ENCODE data around the gene SMTNL2.
A peak's percentile ranks its signal among the peaks of the same experiment; 100 is the strongest.

SMTNL2 gene

DNA sequence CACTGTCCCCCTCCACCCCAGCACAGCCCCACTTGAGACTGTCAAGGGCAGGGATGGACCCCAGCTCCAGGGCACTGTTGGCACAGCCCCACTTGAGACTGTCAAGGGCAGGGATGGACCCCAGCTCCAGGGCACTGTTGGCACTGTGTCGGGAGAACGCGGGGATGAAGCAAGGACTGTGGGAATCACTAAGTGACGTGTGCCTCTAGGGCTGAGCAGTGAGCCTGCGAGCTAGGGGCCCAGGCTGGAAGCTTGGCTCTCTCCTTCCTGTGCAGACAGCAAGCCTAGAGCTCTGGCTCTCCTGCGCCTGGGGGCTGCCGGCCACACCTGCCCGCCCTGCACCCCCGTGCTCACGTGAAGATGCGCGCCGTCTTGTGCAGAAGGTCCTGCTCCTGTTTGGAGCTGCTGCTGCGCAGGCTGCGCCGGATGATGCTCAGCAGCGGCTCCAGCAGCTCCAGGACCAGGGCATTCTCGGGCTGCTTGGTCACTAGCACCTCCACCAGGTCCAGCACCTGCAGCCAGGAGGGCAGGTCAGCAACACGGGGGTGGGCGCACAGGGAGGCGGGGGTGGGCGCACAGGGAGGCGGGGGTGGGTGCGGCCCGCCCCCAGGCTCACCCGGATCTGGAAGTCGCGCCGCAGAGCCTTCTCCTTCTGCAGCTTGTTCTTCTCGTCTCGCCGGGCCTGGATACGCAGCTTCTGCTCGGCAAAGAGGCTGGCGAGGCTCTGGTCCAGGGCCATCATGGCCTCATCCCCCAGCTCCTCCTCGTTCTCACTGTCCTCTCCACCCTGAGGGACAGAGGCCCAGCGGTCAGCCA is 40.0 kb upstream of the SMTNL2 start:
- Mint-ChIP-seq H3K36me3 (ENCODE audit: low read depth) (peaks cover 8% of the 10 kb centered on the region), H3K9me3 (no peaks in the 10 kb centered on the region), H3K27ac (peak overlapping the region; percentile 61), H3K4me3 (no peak overlapping the region), H3K4me1 (peaks cover 23% of the 10 kb centered on the region), H3K27me3 (ENCODE audit: low read depth, poor library complexity) (no peaks in the 10 kb centered on the region)
- TF ChIP-seq, protein P1, sequence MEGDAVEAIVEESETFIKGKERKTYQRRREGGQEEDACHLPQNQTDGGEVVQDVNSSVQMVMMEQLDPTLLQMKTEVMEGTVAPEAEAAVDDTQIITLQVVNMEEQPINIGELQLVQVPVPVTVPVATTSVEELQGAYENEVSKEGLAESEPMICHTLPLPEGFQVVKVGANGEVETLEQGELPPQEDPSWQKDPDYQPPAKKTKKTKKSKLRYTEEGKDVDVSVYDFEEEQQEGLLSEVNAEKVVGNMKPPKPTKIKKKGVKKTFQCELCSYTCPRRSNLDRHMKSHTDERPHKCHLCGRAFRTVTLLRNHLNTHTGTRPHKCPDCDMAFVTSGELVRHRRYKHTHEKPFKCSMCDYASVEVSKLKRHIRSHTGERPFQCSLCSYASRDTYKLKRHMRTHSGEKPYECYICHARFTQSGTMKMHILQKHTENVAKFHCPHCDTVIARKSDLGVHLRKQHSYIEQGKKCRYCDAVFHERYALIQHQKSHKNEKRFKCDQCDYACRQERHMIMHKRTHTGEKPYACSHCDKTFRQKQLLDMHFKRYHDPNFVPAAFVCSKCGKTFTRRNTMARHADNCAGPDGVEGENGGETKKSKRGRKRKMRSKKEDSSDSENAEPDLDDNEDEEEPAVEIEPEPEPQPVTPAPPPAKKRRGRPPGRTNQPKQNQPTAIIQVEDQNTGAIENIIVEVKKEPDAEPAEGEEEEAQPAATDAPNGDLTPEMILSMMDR (IDR thresholded peaks at IDR 0.05), result no peak
- DNase-seq, result no peak

DNA sequence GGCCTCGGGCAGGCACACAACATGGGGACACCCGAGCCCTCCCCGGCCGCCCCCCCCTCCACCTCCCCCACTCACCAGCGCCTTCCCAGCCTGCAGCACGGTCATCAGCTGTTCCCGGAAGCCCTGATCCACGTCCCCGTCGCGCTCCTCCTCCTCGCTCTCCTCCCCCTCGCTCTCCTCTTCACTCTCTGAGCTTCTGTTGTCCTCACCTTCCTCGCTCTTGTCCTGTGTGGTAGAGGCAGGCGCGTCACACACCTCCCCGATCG is 39.4 kb upstream of the SMTNL2 start:
- H3K4me1 Mint-ChIP-seq, result peaks cover 23% of the 10 kb centered on the region

DNA sequence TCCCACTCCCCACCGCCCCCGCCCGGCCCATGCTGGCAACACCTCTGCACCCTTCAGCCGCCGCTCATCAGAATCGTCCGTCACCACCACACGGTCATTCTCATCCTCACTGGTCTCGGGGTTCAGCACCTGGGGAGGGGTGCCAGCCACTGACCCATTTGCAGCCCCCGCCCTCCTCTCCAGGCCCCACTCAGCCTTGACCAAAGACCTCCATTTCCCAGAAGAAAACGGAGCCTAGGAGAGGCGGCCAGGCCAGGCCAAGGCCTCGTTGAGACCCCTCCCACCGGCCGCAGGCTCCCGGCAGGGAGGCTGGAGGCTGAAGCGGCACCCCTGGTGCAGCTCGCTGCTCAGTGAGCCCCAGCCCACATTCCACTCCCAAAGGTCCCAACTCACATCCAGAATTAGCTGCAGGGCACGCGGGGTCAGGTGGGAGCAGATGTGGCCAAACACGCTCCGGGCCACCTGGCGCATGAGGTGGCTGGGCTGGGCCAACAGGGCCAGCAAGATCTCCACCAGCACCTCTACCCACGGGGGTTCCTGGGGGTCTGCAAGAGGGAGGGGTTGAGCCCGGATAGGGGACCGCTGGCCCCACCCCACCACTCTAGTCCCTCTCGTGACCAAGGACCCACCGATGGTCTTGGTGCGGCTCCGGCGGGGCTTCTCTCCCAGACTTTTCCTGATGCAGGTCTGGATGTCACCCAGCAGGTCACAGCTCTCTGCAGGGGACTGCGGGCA is 38.9 kb upstream of the SMTNL2 start:
- Mint-ChIP-seq H3K27me3 (ENCODE audit: low read depth, poor library complexity) (no peaks in the 10 kb centered on the region), H3K9me3 (no peaks in the 10 kb centered on the region), H3K27ac (peak overlapping the region; percentile 48), H3K4me1 (peaks cover 18% of the 10 kb centered on the region), H3K36me3 (ENCODE audit: low read depth) (peaks cover 4% of the 10 kb centered on the region), H3K4me3 (no peak overlapping the region)
- no peak for DNase-seq
- TF ChIP-seq, protein P1 (IDR thresholded peaks at IDR 0.05), result no peak

More for the DNA sequence above, 39.4 kb upstream of the SMTNL2 start:
- no peaks in the 10 kb centered on the region for H3K27me3 Mint-ChIP-seq (ENCODE audit: low read depth, poor library complexity)
- H3K9me3 Mint-ChIP-seq, result no peaks in the 10 kb centered on the region
- peaks cover 5% of the 10 kb centered on the region for H3K36me3 Mint-ChIP-seq (ENCODE audit: low read depth)
- DNase-seq, result no peak
- peak overlapping the region; percentile 61 for H3K27ac Mint-ChIP-seq
- no peak overlapping the region for H3K4me3 Mint-ChIP-seq
- TF ChIP-seq, protein P1 (IDR thresholded peaks at IDR 0.05), result no peak

GRCh38 chr17:4547118-4547906 is 37.0 kb upstream of the SMTNL2 start:
- Mint-ChIP-seq H3K4me3 (no peak overlapping the region), H3K36me3 (ENCODE audit: low read depth) (peaks cover 10% of the 10 kb centered on the region), H3K4me1 (peaks cover 7% of the 10 kb centered on the region), H3K27ac (no peak overlapping the region), H3K27me3 (ENCODE audit: low read depth, poor library complexity) (no peaks in the 10 kb centered on the region), H3K9me3 (no peaks in the 10 kb centered on the region)
- TF ChIP-seq, protein P1 (IDR thresholded peaks at IDR 0.05), result no peak
- no peak for DNase-seq

- TF ChIP-seq, protein P1 (IDR thresholded peaks at IDR 0.05), result no peak
- DNase-seq, result no peak
- no peaks in the 10 kb centered on the region for H3K27me3 Mint-ChIP-seq (ENCODE audit: low read depth, poor library complexity)
- H3K9me3 Mint-ChIP-seq, result no peaks in the 10 kb centered on the region
- H3K4me3 Mint-ChIP-seq, result no peak overlapping the region
- peaks cover 7% of the 10 kb centered on the region for H3K4me1 Mint-ChIP-seq
- no peak overlapping the region for H3K27ac Mint-ChIP-seq
- H3K36me3 Mint-ChIP-seq (ENCODE audit: low read depth), result peaks cover 10% of the 10 kb centered on the region
Measured at GRCh38 chr17:4548061-4548461, 36.3 kb upstream of the SMTNL2 start.
